SK-N-SH (cell line): ENCODE data around the gene SHROOM2. TPM values are rescaled to one million over a fixed set of nuclear protein-coding genes. Genes with fewer than 3 reads are reported as not detected.

Experiments used
- CTCF ChIA-PET: fragments of 300-600, 350-600 bp; formaldehyde crosslinking; extraction: SDS; loops from one replicate; lab custom pipeline; 2021; lab: Yijun Ruan, JAX
- POLR2A ChIA-PET: fragments of 350-600 bp; sonication (Branson Sonifier 250); formaldehyde crosslinking; extraction: SDS; loops from one replicate; lab custom pipeline; 2020; ENCODE audit warnings: antibody characterized with exemption, inconsistent platforms; lab: Yijun Ruan, JAX
- DNase-seq: peaks from one replicate; pipeline ENCODE4 v3.0.0; 2012
- H2AFZ ChIP-seq: fragments of 200-600 bp; sonication (generic); 2 replicates; pipeline ENCODE4 v1.8.1; 2016; ENCODE audit warnings: antibody characterized with exemption, mild to moderate bottlenecking, low read depth
- H3F3A ChIP-seq: fragments of 200-600 bp; sonication (generic); replicated peaks from 2 replicates; pipeline ENCODE3; 2016; ENCODE audit warnings: antibody characterized with exemption, mild to moderate bottlenecking; ENCODE audit not compliant: insufficient read depth
- H3K27ac ChIP-seq, 2 experiments: fragments of 200-500 bp in 1 of 2; fragments of 200-600 bp in 1 of 2; sonication (Bioruptor generic) in 1 of 2; sonication (generic), shearing (Covaris generic) in 1 of 2; 2 replicates each; pipeline versions ENCODE4 v1.5.1 to v1.6.1; 2014 to 2016; ENCODE audit warnings: low read depth in 2 of 2, inconsistent platforms in 1 of 2, low read length in 1 of 2, mild to moderate bottlenecking in 1 of 2, mixed read lengths in 1 of 2
- H3K27me3 ChIP-seq: fragments of 200-600 bp; sonication (generic), shearing (Covaris generic); 2 replicates; pipeline ENCODE4 v1.6.1; 2016; ENCODE audit warnings: mixed run types; ENCODE audit not compliant: insufficient read depth
- H3K36me3 ChIP-seq, 2 experiments: fragments of 200-500 bp in 1 of 2; fragments of 200-600 bp in 1 of 2; sonication (Bioruptor generic) in 1 of 2; sonication (generic) in 1 of 2; replicated peaks in 1 of 2; 2 replicates each; pipeline versions ENCODE3 to v1.5.1; 2014 to 2016; ENCODE audit warnings: low read length in 1 of 2, mild to moderate bottlenecking in 1 of 2; ENCODE audit not compliant: insufficient read depth in 2 of 2, control insufficient read depth in 1 of 2
- H3K4me1 ChIP-seq, 2 experiments: fragments of 200-500 bp in 1 of 2; fragments of 200-600 bp in 1 of 2; sonication (Bioruptor generic) in 1 of 2; sonication (generic), shearing (Covaris generic) in 1 of 2; 2 replicates each; pipeline versions ENCODE4 v1.5.1 to v1.6.1; 2014 to 2016; ENCODE audit warnings: low read depth in 1 of 2, low read length in 1 of 2, mixed run types in 1 of 2; ENCODE audit not compliant: insufficient read depth in 2 of 2, control insufficient read depth in 1 of 2
- H3K4me2 ChIP-seq: fragments of 200-600 bp; sonication (generic), shearing (Covaris generic); 2 replicates; pipeline ENCODE4 v1.6.1; 2017; ENCODE audit warnings: mixed run types
- H3K4me3 ChIP-seq, 2 experiments: fragments of 200-500 bp in 1 of 2; fragments of 200-600 bp in 1 of 2; sonication (Bioruptor generic) in 1 of 2; sonication (generic), shearing (Covaris generic) in 1 of 2; 2 replicates each; pipeline versions ENCODE4 v1.5.1 to v1.8.1; 2014 to 2016; ENCODE audit warnings: low read depth in 2 of 2, inconsistent platforms in 1 of 2, low read length in 1 of 2, mild to moderate bottlenecking in 1 of 2, mixed read lengths in 1 of 2, moderate library complexity in 1 of 2
- H3K79me2 ChIP-seq: fragments of 200-600 bp; sonication (generic); 2 replicates; pipeline ENCODE4 v1.8.1; 2017; ENCODE audit warnings: mild to moderate bottlenecking; ENCODE audit not compliant: insufficient read depth
- H3K9ac ChIP-seq: fragments of 200-600 bp; sonication (generic); 2 replicates; pipeline ENCODE4 v1.6.1; 2017; ENCODE audit warnings: mixed run types
- H3K9me2 ChIP-seq: fragments of 200-600 bp; sonication (generic); 2 replicates; pipeline ENCODE4 v1.6.1; 2017; ENCODE audit warnings: mixed run types
- H3K9me3 ChIP-seq: fragments of 200-600 bp; sonication (generic); 2 replicates; pipeline ENCODE4 v1.6.1; 2017; ENCODE audit warnings: mixed run types, mild to moderate bottlenecking, moderate library complexity
- H4K20me1 ChIP-seq: fragments of 200-600 bp; sonication (generic); 2 replicates; pipeline ENCODE4 v1.6.1; 2017; ENCODE audit warnings: mild to moderate bottlenecking, mixed run types; ENCODE audit not compliant: insufficient read depth
- CHD2 ChIP-seq: fragments of 150-350 bp; IDR thresholded peaks from 2 replicates; pipeline ENCODE4 v1.6.1; 2018; ENCODE audit warnings: low read length; ENCODE audit not compliant: partially characterized antibody
- ELF1 ChIP-seq: IDR thresholded peaks from 2 replicates; pipeline ENCODE4 v1.4.0; 2012
- FOSL2 ChIP-seq: IDR thresholded peaks from 2 replicates; pipeline ENCODE4 v1.4.0; 2012; ENCODE audit warnings: low read depth, mild to moderate bottlenecking, moderate library complexity, borderline replicate concordance
- FOXM1 ChIP-seq: IDR thresholded peaks from 2 replicates; pipeline ENCODE4 v1.4.0; 2012; ENCODE audit warnings: low read depth, mild to moderate bottlenecking
- GATA2 ChIP-seq: sonication (generic); formaldehyde crosslinking; IDR thresholded peaks from 2 replicates; pipeline ENCODE4 v1.5.0; 2020; ENCODE audit warnings: mild to moderate bottlenecking, missing genetic modification reagents
- NFIC ChIP-seq: IDR thresholded peaks from 2 replicates; pipeline ENCODE4 v1.4.0; 2012; ENCODE audit warnings: borderline replicate concordance
- POLR2AphosphoS5 ChIP-seq: IDR thresholded peaks from 2 replicates; pipeline ENCODE4 v1.6.1; 2012; ENCODE audit warnings: low read depth, low read length
- RAD21 ChIP-seq: IDR thresholded peaks from 2 replicates; pipeline ENCODE4 v1.6.1; 2012; ENCODE audit warnings: mild to moderate bottlenecking, low read length
- RCOR1 ChIP-seq: fragments of 150-350 bp; IDR thresholded peaks from 2 replicates; pipeline ENCODE4 v1.6.1; 2017; ENCODE audit warnings: antibody characterized with exemption, low read length
- TAF1 ChIP-seq: IDR thresholded peaks from 2 replicates; pipeline ENCODE4 v1.6.1; 2012; ENCODE audit warnings: low read depth, mild to moderate bottlenecking, low read length, moderate library complexity, borderline replicate concordance
- YY1 ChIP-seq: IDR thresholded peaks from 2 replicates; pipeline ENCODE4 v1.4.0; 2012; ENCODE audit warnings: low read depth, mild to moderate bottlenecking
- WGBS: methylation state at CpG from one replicate; pipeline ENCODE4 v1.1.6; 2017; ENCODE audit warnings: low lambda C conversion rate; 5-methylcytosine and 5-hydroxymethylcytosine counted together
- polyA plus RNA-seq, 3 experiments: library from polyadenylated mRNA; depleted of rRNA; stranded (reverse); fragments of >200 nt; gene quantifications; 2 replicates each; pipeline ENCODE4 v1.2.3, GENCODE V29; 2012
- TF ChIP-seq, protein P1 (sequence below): IDR thresholded peaks from 2 replicates; pipeline ENCODE4 v1.4.0; 2012; ENCODE audit warnings: low read depth, borderline replicate concordance
- TF ChIP-seq, protein P2 (sequence below): fragments of 150-350 bp; IDR thresholded peaks from 2 replicates; pipeline ENCODE4 v1.6.1; 2016; ENCODE audit warnings: mild to moderate bottlenecking, low read depth, low read length
- TF ChIP-seq, protein P3 (sequence below): IDR thresholded peaks from 2 replicates; pipeline ENCODE4 v1.4.0; 2012; ENCODE audit warnings: low read depth, borderline replicate concordance
- TF ChIP-seq, protein P4 (sequence below): IDR thresholded peaks from 2 replicates; pipeline ENCODE4 v1.4.0; 2012; ENCODE audit warnings: low read depth
- TF ChIP-seq, protein P5 (sequence below): fragments of 200-600 bp; sonication (generic); IDR thresholded peaks from 2 replicates; pipeline ENCODE4 v1.6.1; 2017; ENCODE audit warnings: antibody characterized with exemption, mild to moderate bottlenecking, moderate library complexity

The SHROOM2 gene
- polyA plus RNA-seq, 1 of the 3 experiments (the other 2 are of a cell fraction) = not detected

DNA sequence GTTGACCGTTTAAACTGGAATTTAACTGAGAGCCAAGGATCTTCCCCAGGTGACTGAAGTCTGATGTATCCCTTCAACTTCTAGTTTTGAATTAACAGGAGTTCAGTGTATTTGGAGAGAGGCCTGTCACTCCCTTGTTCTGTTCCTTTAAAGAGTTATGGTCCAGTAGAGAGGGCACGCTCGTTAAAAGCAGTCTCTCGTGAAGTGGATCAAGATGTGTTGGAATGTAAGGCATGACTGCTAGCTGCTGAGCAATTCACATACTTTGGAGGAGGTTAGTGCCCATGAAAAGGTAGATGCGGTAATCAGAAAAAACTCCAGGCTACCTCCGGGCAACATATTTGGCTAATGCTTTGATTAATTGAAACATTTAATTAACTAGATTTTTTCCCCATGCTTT is 65.7 kb downstream of the SHROOM2 start:
- peaks cover 5% of the 10 kb centered on the region; the same call in 1 of the 2 replicates for H3K27me3 ChIP-seq
- no peak overlapping the region for H3K9ac ChIP-seq
- no peaks in the 10 kb centered on the region for H3K9me3 ChIP-seq
- H4K20me1 ChIP-seq = no peaks in the 10 kb centered on the region
- no peak overlapping the region for H3K4me2 ChIP-seq
- no peak overlapping the region for H2AFZ ChIP-seq
- 42% methylated on average over 6 of the region's 6 CpGs for WGBS
- TF ChIP-seq POLR2AphosphoS5 (no peak), YY1 (no peak), GATA2 (CRISPR knock-in tag) (no peak), RCOR1 (no peak), FOSL2 (no peak), CHD2 (no peak), FOXM1 (no peak), TAF1 (no peak), ELF1 (no peak), RAD21 (no peak), NFIC (no peak)
- TF ChIP-seq, protein P1, sequence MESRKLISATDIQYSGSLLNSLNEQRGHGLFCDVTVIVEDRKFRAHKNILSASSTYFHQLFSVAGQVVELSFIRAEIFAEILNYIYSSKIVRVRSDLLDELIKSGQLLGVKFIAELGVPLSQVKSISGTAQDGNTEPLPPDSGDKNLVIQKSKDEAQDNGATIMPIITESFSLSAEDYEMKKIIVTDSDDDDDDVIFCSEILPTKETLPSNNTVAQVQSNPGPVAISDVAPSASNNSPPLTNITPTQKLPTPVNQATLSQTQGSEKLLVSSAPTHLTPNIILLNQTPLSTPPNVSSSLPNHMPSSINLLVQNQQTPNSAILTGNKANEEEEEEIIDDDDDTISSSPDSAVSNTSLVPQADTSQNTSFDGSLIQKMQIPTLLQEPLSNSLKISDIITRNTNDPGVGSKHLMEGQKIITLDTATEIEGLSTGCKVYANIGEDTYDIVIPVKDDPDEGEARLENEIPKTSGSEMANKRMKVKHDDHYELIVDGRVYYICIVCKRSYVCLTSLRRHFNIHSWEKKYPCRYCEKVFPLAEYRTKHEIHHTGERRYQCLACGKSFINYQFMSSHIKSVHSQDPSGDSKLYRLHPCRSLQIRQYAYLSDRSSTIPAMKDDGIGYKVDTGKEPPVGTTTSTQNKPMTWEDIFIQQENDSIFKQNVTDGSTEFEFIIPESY = no peak
- TF ChIP-seq, protein P2, sequence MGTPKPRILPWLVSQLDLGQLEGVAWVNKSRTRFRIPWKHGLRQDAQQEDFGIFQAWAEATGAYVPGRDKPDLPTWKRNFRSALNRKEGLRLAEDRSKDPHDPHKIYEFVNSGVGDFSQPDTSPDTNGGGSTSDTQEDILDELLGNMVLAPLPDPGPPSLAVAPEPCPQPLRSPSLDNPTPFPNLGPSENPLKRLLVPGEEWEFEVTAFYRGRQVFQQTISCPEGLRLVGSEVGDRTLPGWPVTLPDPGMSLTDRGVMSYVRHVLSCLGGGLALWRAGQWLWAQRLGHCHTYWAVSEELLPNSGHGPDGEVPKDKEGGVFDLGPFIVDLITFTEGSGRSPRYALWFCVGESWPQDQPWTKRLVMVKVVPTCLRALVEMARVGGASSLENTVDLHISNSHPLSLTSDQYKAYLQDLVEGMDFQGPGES = no peak
- TF ChIP-seq, protein P3, sequence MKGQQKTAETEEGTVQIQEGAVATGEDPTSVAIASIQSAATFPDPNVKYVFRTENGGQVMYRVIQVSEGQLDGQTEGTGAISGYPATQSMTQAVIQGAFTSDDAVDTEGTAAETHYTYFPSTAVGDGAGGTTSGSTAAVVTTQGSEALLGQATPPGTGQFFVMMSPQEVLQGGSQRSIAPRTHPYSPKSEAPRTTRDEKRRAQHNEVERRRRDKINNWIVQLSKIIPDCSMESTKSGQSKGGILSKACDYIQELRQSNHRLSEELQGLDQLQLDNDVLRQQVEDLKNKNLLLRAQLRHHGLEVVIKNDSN = no peak
- TF ChIP-seq, protein P4, sequence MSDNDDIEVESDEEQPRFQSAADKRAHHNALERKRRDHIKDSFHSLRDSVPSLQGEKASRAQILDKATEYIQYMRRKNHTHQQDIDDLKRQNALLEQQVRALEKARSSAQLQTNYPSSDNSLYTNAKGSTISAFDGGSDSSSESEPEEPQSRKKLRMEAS = no peak
- TF ChIP-seq, protein P5, sequence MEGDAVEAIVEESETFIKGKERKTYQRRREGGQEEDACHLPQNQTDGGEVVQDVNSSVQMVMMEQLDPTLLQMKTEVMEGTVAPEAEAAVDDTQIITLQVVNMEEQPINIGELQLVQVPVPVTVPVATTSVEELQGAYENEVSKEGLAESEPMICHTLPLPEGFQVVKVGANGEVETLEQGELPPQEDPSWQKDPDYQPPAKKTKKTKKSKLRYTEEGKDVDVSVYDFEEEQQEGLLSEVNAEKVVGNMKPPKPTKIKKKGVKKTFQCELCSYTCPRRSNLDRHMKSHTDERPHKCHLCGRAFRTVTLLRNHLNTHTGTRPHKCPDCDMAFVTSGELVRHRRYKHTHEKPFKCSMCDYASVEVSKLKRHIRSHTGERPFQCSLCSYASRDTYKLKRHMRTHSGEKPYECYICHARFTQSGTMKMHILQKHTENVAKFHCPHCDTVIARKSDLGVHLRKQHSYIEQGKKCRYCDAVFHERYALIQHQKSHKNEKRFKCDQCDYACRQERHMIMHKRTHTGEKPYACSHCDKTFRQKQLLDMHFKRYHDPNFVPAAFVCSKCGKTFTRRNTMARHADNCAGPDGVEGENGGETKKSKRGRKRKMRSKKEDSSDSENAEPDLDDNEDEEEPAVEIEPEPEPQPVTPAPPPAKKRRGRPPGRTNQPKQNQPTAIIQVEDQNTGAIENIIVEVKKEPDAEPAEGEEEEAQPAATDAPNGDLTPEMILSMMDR = no peak
- ChIA-PET CTCF (no interaction called here), POLR2A (no interaction called here)
- DNase-seq = no peak
- H3K9me2 ChIP-seq = no peaks in the 10 kb centered on the region
- no peaks in the 10 kb centered on the region for H3K36me3 ChIP-seq
- peaks cover 0 to 4% of the 10 kb centered on the region in 2 experiments; a peak in 1 of 4 replicates for H3K4me1 ChIP-seq
- H3K27ac ChIP-seq = no peak overlapping the region
- no peaks in the 10 kb centered on the region for H3F3A ChIP-seq
- no peak overlapping the region for H3K4me3 ChIP-seq
- H3K79me2 ChIP-seq = no peaks in the 10 kb centered on the region
